Measurements from ENCODE around the gene CAMSAP2. TPM values are rescaled to one million over a fixed set of nuclear protein-coding genes. Genes with fewer than 3 reads are reported as not detected.

Gene CAMSAP2
- total and polyA plus RNA-seq, 2 of the 8 experiments (the other 6 are each of a cell fraction or from before 2014, with no cell fraction given): 4.2 to 27.6 TPM

GRCh38 chr1:200834383-200834782 is 95.7 kb downstream of the CAMSAP2 start:
- Histone ChIP-seq H2BK15ac (ENCODE audit: low read length) (no peak overlapping the region), H3K56ac (replicated peaks; ENCODE audit: insufficient read length, low read depth, low read length) (no peak overlapping the region), H4K20me1 (replicated peaks in 1 of 2; ENCODE audit: control insufficient read depth in 1 of 2, insufficient read depth in 2 of 2, low read length in 2 of 2) (peaks cover 0 to 2% of the 10 kb centered on the region in 2 experiments), H3K79me2 (ENCODE audit: control insufficient read depth in 1 of 2, insufficient read depth in 2 of 2, low read length in 2 of 2) (no peaks in the 10 kb centered on the region), H2BK5ac (ENCODE audit: low read depth, low read length) (no peak overlapping the region), H3K14ac (ENCODE audit: insufficient read length) (no peak overlapping the region), H3K36me3 (ENCODE audit: control insufficient read depth in 2 of 4, insufficient read depth in 4 of 4, low read length in 3 of 4) (peaks cover 0 to 6% (median 1%) of the 10 kb centered on the region in 4 experiments; a peak in 3 of 8 replicates), H2BK20ac (ENCODE audit: low read length) (no peak overlapping the region), H3K27ac (ENCODE audit: low read depth, low read length) (no peak overlapping the region), H3K4me3 (ENCODE audit: extremely low read depth in 1 of 4, insufficient read depth in 2 of 4, low read depth in 3 of 4, low read length in 4 of 4) (no peak overlapping the region), H3K4me2 (ENCODE audit: insufficient read depth in 1 of 2, low read depth in 2 of 2, low read length in 2 of 2) (no peak overlapping the region), H3K4me1 (replicated peaks in 1 of 4; ENCODE audit: control insufficient read depth in 3 of 4, insufficient read depth in 4 of 4, low read length in 3 of 4) (no peaks in the 10 kb centered on the region), H4K91ac (replicated peaks; ENCODE audit: insufficient read length, low read length) (no peak overlapping the region), H3K23me2 (ENCODE audit: low read depth, low read length) (no peaks in the 10 kb centered on the region), H3K27me3 (replicated peaks in 1 of 4; ENCODE audit: control insufficient read depth in 3 of 4, extremely low read depth in 1 of 4, insufficient read depth in 3 of 4, low read length in 3 of 4) (no peaks in the 10 kb centered on the region), H2AK5ac (ENCODE audit: low read depth, low read length) (no peak overlapping the region), H4K5ac (ENCODE audit: insufficient read length, low read depth, low read length) (no peak overlapping the region), H3K79me1 (ENCODE audit: low read depth, low read length) (no peaks in the 10 kb centered on the region), H4K8ac (ENCODE audit: extremely low read depth, insufficient read depth, low read length) (no peak overlapping the region), H3K9me3 (ENCODE audit: insufficient read depth in 2 of 2, low read depth in 1 of 2, low read length in 1 of 2) (no peaks in the 10 kb centered on the region), H3K9ac (replicated peaks in 1 of 4; ENCODE audit: extremely low read depth in 1 of 4, low read depth in 3 of 4, low read length in 3 of 4) (no peak overlapping the region), H2BK12ac (ENCODE audit: low read depth, low read length) (no peak overlapping the region), H3K23ac (ENCODE audit: insufficient read length) (no peak overlapping the region), H3K18ac (ENCODE audit: extremely low read depth, low read length) (no peak overlapping the region), H3K4ac (replicated peaks; ENCODE audit: insufficient read length, low read depth, low read length) (no peak overlapping the region), H2BK120ac (replicated peaks; ENCODE audit: low read depth, low read length) (no peak overlapping the region), H2AFZ (ENCODE audit: low read length) (no peak overlapping the region)
- 93% methylated on average over 5 of the region's 5 CpGs; no CpG with 5 or more reads in 1 of the 2 experiments for WGBS, 2 experiments (ENCODE audit: extremely low coverage in 1 of 2, insufficient coverage in 1 of 2, insufficient read length in 1 of 2, insufficient replicate concordance in 2 of 2, low coverage in 1 of 2, low lambda C conversion rate in 2 of 2, missing lambda C conversion rate in 1 of 2)
- POLR2A ChIA-PET (ENCODE audit: partially characterized antibody): no interaction called here
- FAIRE-seq (no peak), DNase-seq (ENCODE audit: low read depth in 1 of 2, low spot score in 2 of 2) (no peak)
- TF ChIP-seq RFX5 (IDR thresholded peaks at IDR 0.05; ENCODE audit: borderline replicate concordance, low read depth, low read length) (no peak), RXRA (IDR thresholded peaks at IDR 0.05; ENCODE audit: insufficient read depth, low read depth, low read length) (no peak), GABPA (IDR thresholded peaks at IDR 0.05; ENCODE audit: borderline replicate concordance, insufficient read depth, low read length) (no peak), JUN (IDR thresholded peaks at IDR 0.05; ENCODE audit: low read depth, low read length) (no peak), KDM4A (IDR thresholded peaks at IDR 0.05; ENCODE audit: low read depth, low read length, severe bottlenecking) (no peak)
- TF ChIP-seq, protein P1, sequence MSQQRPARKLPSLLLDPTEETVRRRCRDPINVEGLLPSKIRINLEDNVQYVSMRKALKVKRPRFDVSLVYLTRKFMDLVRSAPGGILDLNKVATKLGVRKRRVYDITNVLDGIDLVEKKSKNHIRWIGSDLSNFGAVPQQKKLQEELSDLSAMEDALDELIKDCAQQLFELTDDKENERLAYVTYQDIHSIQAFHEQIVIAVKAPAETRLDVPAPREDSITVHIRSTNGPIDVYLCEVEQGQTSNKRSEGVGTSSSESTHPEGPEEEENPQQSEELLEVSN (IDR thresholded peaks at IDR 0.05): no peak
- CTCF ChIA-PET (ENCODE audit: partially characterized antibody): interaction anchor here (0.9 kb wide), 1 partner anchor 25 kb away, joined by 3 read pairs; no protein-coding TSS in a partner anchor
